HL-60 (cell line): ENCODE measurements around the gene MGAT5.

Experiments used
- CTCF ChIP-seq: IDR thresholded peaks from one replicate; pipeline ENCODE4 v1.5.1; 2011; ENCODE audit warnings: low read length, control low read depth, inconsistent platforms; ENCODE audit not compliant: insufficient read depth
- REST ChIP-seq: IDR thresholded peaks from 2 replicates; pipeline ENCODE4 v1.6.1; 2012; ENCODE audit warnings: low read depth; ENCODE audit not compliant: insufficient replicate concordance
- SPI1 ChIP-seq: IDR thresholded peaks from 2 replicates; pipeline ENCODE4 v1.6.1; 2012; ENCODE audit warnings: low read depth, mild to moderate bottlenecking, borderline replicate concordance

- TF ChIP-seq CTCF, result no peak
- no peak for TF ChIP-seq REST
- no peak for TF ChIP-seq SPI1
Measured at GRCh38 chr2:134348760-134349159, 94.9 kb downstream of the MGAT5 start.
